Activated CD8-positive, alpha-beta memory T cell treated with anti-CD3 and anti-CD28 coated beads, Interleukin-2, amount 50 U/mL, for 24 hours (primary cell): ENCODE measurements around the gene IGSF9.

Source experiments
- DNase-seq: peaks from one replicate; pipeline ENCODE4 v3.0.0-alpha.2; 2020; ENCODE audit errors: extremely low read depth

IGSF9 gene

GRCh38 chr1:159944623-159945455 lies 574 bp downstream of the IGSF9 start:
- DNase-seq = no peak

- no peak for DNase-seq
Observed at GRCh38 chr1:159943908-159944622, 1.3 kb downstream of the IGSF9 start.

- DNase-seq = no peak
Observed at GRCh38 chr1:159943278-159943640, 2.2 kb downstream of the IGSF9 start.

GRCh38 chr1:159942632-159943277 lies 2.7 kb downstream of the IGSF9 start:
- DNase-seq = no peak

GRCh38 chr1:159941591-159942560 lies 3.5 kb downstream of the IGSF9 start:
- no peak for DNase-seq

GRCh38 chr1:159941141-159941540 lies 4.3 kb downstream of the IGSF9 start:
- DNase-seq = no peak

- no peak for DNase-seq
Observed at GRCh38 chr1:159940006-159940620, 5.3 kb downstream of the IGSF9 start.

- no peak for DNase-seq
Observed at GRCh38 chr1:159939678-159940002, 5.8 kb downstream of the IGSF9 start.

GRCh38 chr1:159938905-159939677 lies 6.3 kb downstream of the IGSF9 start:
- DNase-seq = no peak

GRCh38 chr1:159938211-159938852 lies 7.1 kb downstream of the IGSF9 start:
- no peak for DNase-seq

- DNase-seq = no peak
Observed at GRCh38 chr1:159937054-159937750, 8.2 kb downstream of the IGSF9 start.

GRCh38 chr1:159936273-159936904 lies 9.0 kb downstream of the IGSF9 start:
- no peak for DNase-seq

- DNase-seq = no peak
Observed at GRCh38 chr1:159935719-159936272, 9.6 kb downstream of the IGSF9 start.

- no peak for DNase-seq
Observed at GRCh38 chr1:159935305-159935704, 10.1 kb downstream of the IGSF9 start.

GRCh38 chr1:159934136-159935039 lies 11.0 kb downstream of the IGSF9 start:
- no peak for DNase-seq

- no peak for DNase-seq
Observed at GRCh38 chr1:159933347-159933746, 12.1 kb downstream of the IGSF9 start.
